OCI-LY3 (cell line): ENCODE data around the gene POLR2E.

Source experiments
- EZH2phosphoT487 ChIP-seq: fragments of 200-600 bp; shearing (Covaris generic); IDR thresholded peaks from 2 replicates; pipeline ENCODE4 v1.6.1; 2018; ENCODE audit warnings: antibody characterized with exemption, mixed run types, low read depth
- TF ChIP-seq, protein P1 (sequence below): fragments of 200-600, 300-600 bp; sonication (generic); IDR thresholded peaks from 2 replicates; pipeline ENCODE4 v1.5.1; 2014; ENCODE audit warnings: antibody characterized with exemption, low read length, low read depth

DNA sequence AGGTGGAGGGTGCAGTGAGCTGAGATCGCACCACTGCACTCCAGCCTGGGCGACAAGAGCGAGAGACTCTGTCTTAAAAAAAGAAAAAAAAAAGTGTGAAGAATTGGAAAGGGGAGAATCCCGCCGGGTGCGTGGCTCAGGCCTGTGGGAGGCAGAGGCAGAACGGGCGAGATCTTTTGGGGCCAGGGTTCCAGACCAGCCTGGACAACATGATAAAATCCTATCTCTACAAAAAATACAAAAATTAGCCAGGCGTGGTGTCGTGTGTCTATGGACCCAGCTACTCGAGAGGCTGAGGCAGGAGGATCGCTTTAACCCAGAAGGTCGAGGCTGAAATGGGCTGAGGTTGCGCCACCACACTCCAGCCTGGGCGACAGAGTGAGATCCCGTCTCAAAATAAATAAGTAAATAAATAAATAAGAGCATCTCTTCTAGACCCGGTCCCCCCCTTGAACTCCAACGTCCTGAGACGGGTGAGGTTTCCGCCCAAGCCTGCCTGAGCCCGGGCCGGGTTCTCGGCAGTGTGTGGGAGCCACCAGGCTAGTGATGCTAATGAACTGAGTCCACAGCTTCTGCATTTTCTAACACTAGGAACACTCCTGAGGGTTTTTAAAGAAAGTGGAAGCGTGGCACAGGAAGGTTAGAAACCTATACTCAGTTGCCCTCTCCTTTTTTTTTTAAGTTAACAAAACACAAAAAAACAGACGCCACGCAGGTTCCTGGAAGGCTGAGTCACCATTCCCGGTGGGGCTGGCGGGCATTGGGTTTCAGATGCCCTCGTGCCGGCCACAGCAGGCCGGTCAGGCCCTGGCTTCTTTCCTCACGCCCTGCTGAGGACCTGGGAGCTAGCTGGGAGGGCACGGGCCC lies 30.7 kb upstream of the POLR2E start:
- TF ChIP-seq, protein P1, sequence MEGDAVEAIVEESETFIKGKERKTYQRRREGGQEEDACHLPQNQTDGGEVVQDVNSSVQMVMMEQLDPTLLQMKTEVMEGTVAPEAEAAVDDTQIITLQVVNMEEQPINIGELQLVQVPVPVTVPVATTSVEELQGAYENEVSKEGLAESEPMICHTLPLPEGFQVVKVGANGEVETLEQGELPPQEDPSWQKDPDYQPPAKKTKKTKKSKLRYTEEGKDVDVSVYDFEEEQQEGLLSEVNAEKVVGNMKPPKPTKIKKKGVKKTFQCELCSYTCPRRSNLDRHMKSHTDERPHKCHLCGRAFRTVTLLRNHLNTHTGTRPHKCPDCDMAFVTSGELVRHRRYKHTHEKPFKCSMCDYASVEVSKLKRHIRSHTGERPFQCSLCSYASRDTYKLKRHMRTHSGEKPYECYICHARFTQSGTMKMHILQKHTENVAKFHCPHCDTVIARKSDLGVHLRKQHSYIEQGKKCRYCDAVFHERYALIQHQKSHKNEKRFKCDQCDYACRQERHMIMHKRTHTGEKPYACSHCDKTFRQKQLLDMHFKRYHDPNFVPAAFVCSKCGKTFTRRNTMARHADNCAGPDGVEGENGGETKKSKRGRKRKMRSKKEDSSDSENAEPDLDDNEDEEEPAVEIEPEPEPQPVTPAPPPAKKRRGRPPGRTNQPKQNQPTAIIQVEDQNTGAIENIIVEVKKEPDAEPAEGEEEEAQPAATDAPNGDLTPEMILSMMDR: no peak
- TF ChIP-seq EZH2phosphoT487: no peak
